Caki2 (cell line): Measurements from ENCODE around the gene CYTH3. TPM values are rescaled to one million over a fixed set of nuclear protein-coding genes. Genes with fewer than 3 reads are reported as not detected.

Experiments
- DNase-seq: peaks from one replicate; pipeline ENCODE4 v3.0.0-alpha.2; 2015; ENCODE audit warnings: low read depth
- in situ Hi-C: cut with HindIII; loops from 2 replicates; pipeline ENCODE4 v1.10.0; 2016; ENCODE audit warnings: low sequenced_read_pairs, low pct_unique_long_range_greater_than_20kb, mixed read lengths
- total RNA-seq: library from RNA; depleted of rRNA; stranded (reverse); fragments of >200 nt; shearing (Covaris generic); gene quantifications from 2 replicates; pipeline ENCODE4 v1.2.3, GENCODE V29; 2014; ENCODE audit warnings: low replicate concordance

CYTH3 gene
- total RNA-seq, 1 experiment from 2014 or later, result 7.0 TPM

GRCh38 chr7:6266699-6267098 lies 5.7 kb downstream of the CYTH3 start:
- in situ Hi-C loops, result loop anchor here (10.0 kb wide), 1 partner anchor 82 kb away; no protein-coding TSS in a partner anchor
- no peak for DNase-seq

GRCh38 chr7:6262221-6262620 lies 10.2 kb downstream of the CYTH3 start:
- no peak for DNase-seq
- in situ Hi-C loops, result loop anchor here (10.0 kb wide), 1 partner anchor 77 kb away; no protein-coding TSS in a partner anchor

GRCh38 chr7:6261699-6262098 lies 10.7 kb downstream of the CYTH3 start:
- in situ Hi-C loops, result loop anchor here (10.0 kb wide), 1 partner anchor 77 kb away; no protein-coding TSS in a partner anchor
- DNase-seq, result no peak

- in situ Hi-C loops, result loop anchor here (10.0 kb wide), 1 partner anchor 76 kb away; no protein-coding TSS in a partner anchor
- DNase-seq, result no peak
Measured at GRCh38 chr7:6260291-6261187, 11.9 kb downstream of the CYTH3 start.

- no peak for DNase-seq
- in situ Hi-C loops, result no loop called here
Measured at GRCh38 chr7:6259257-6259656, 13.2 kb downstream of the CYTH3 start.

- no peak for DNase-seq
- in situ Hi-C loops, result no loop called here
Measured at GRCh38 chr7:6258440-6259182, 13.8 kb downstream of the CYTH3 start.

GRCh38 chr7:6257675-6258074 lies 14.7 kb downstream of the CYTH3 start:
- in situ Hi-C loops, result no loop called here
- no peak for DNase-seq

- in situ Hi-C loops, result no loop called here
- no peak for DNase-seq
Measured at GRCh38 chr7:6256677-6257535, 15.5 kb downstream of the CYTH3 start.

GRCh38 chr7:6256109-6256483 lies 16.3 kb downstream of the CYTH3 start:
- in situ Hi-C loops, result no loop called here
- no peak for DNase-seq

GRCh38 chr7:6254866-6255265 lies 17.6 kb downstream of the CYTH3 start:
- no peak for DNase-seq
- in situ Hi-C loops, result no loop called here

GRCh38 chr7:6252748-6253147 lies 19.7 kb downstream of the CYTH3 start:
- in situ Hi-C loops, result no loop called here
- DNase-seq, result no peak

GRCh38 chr7:6252341-6252746 lies 20.1 kb downstream of the CYTH3 start:
- DNase-seq, result no peak
- in situ Hi-C loops, result no loop called here

GRCh38 chr7:6251653-6252052 lies 20.8 kb downstream of the CYTH3 start:
- in situ Hi-C loops, result no loop called here
- DNase-seq, result no peak

- no peak for DNase-seq
- in situ Hi-C loops, result no loop called here
Measured at GRCh38 chr7:6250364-6250833, 22.0 kb downstream of the CYTH3 start.

- DNase-seq, result no peak
- in situ Hi-C loops, result no loop called here
Measured at GRCh38 chr7:6249043-6249442, 23.4 kb downstream of the CYTH3 start.

- DNase-seq, result no peak
Measured at GRCh38 chr7:6248581-6248980, 23.8 kb downstream of the CYTH3 start.

GRCh38 chr7:6246251-6246917 lies 26.0 kb downstream of the CYTH3 start:
- in situ Hi-C loops, result no loop called here
- peak; percentile 11 for DNase-seq

More at GRCh38 chr7:6248581-6248980, 23.8 kb downstream of the CYTH3 start:
- in situ Hi-C loops, result no loop called here

- DNase-seq, result no peak
- in situ Hi-C loops, result no loop called here
Measured at GRCh38 chr7:6244021-6244420, 28.4 kb downstream of the CYTH3 start.
